Neural crest cell (in vitro differentiated cells): ENCODE data around the gene GFER. TPM values are rescaled to one million over a fixed set of nuclear protein-coding genes. Genes with fewer than 3 reads are reported as not detected.

Experiments
- DNase-seq: peaks from one replicate; pipeline ENCODE4 v3.0.0; 2021; ENCODE audit warnings: low read depth, mixed read lengths, low spot score
- H3K27ac Mint-ChIP-seq: one replicate; pipeline ENCODE4 v1.8.0; 2021; ENCODE audit warnings: mild to moderate bottlenecking, mixed read lengths; ENCODE audit not compliant: unreplicated experiment
- H3K27me3 Mint-ChIP-seq: 2 replicates; pipeline ENCODE4 v1.8.0; 2021; ENCODE audit warnings: low read depth, mild to moderate bottlenecking, mixed read lengths
- H3K36me3 Mint-ChIP-seq: 2 replicates; pipeline ENCODE4 v1.8.0; 2021; ENCODE audit warnings: low read depth, mild to moderate bottlenecking, mixed read lengths
- H3K4me1 Mint-ChIP-seq: 2 replicates; pipeline ENCODE4 v1.8.0; 2021; ENCODE audit warnings: mixed read lengths
- H3K4me3 Mint-ChIP-seq: one replicate; pipeline ENCODE4 v1.8.0; 2021; ENCODE audit warnings: mild to moderate bottlenecking, mixed read lengths
- H3K9me3 Mint-ChIP-seq: 2 replicates; pipeline ENCODE4 v1.8.0; 2021; ENCODE audit warnings: mixed read lengths
- CTCF ChIP-seq: fragments of 200-600 bp; sonication (generic); conservative IDR thresholded peaks from 2 replicates; pipeline ENCODE4 v1.5.0; 2021; ENCODE audit warnings: antibody characterized with exemption, mild to moderate bottlenecking
- total RNA-seq: library from RNA; stranded (reverse); gene quantifications from 2 replicates; pipeline ENCODE4 v1.2.1, GENCODE V29; 2021

GFER gene
- total RNA-seq, 1 donor from 2014 or later, result 42.5 TPM

DNA sequence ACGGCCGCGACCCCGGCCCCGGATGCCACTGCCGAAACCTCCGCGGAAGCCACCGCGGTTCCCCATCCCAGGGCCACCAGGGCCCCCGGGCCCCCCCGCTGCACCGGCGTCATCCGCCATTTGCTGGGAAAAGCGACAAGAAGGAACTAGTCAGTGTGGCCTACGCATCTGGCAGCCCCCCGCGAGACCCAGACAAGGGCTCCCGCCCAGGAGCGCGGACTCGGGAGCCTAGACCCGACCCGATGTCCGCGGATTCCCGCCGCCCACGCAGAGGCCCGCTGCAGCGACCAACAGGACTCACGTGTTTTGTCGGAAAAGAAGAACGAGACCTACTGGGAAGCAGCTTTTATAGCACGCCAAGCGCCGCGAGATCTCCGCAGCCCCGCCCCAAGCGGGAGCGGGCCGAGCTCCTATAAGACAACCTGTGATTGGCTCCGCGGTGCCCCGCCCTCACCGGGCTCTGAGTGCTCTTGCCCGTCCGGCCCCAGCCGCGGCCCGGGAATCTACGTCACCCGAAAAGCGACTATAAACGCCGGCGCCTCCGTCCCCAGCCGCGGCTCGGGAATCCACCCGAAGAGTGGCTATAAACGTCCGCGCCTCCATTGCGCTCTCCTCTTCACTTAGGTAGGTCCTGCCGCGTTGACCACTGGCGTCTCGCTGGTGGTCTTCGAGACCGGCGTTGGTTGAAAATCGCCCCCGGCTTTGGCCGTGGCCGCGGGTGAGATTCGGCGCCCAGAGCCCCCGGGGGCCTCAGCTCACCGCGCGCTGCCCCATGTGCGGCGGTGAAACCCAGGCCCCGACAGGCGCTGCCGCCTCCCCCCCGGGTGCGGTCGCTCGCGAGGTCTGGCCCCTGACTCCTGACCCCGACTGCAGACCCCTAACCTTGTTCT, 19.2 kb upstream of the GFER start, which contains the start of gene RPS2:
TSS of gene RPS2 (minus strand) at position 321 of the 890 bp plus-strand sequence. CDS start at position 120, 201 bp downstream.
- Mint-ChIP-seq H3K27ac (peak within 1 kb of the TSS; percentile 99), H3K4me3 (peak within 1 kb of the TSS; percentile 92), H3K27me3 (peaks cover 15% of the 10 kb centered on the region), H3K4me1 (peaks cover 44% of the 10 kb centered on the region), H3K9me3 (no peaks in the 10 kb centered on the region), H3K36me3 (peaks cover 29% of the 10 kb centered on the region)
- DNase-seq, result peak; percentile 97
- no peak for TF ChIP-seq CTCF

- no peak for TF ChIP-seq CTCF
- DNase-seq, result no peak
- Mint-ChIP-seq H3K4me1 (peaks cover 38% of the 10 kb centered on the region), H3K27me3 (peaks cover 13% of the 10 kb centered on the region), H3K27ac (peak overlapping the region; percentile 97), H3K36me3 (peaks cover 29% of the 10 kb centered on the region), H3K9me3 (no peaks in the 10 kb centered on the region), H3K4me3 (peak overlapping the region; percentile 92)
Measured at GRCh38 chr16:1965396-1966001, 18.5 kb upstream of the GFER start.

DNA sequence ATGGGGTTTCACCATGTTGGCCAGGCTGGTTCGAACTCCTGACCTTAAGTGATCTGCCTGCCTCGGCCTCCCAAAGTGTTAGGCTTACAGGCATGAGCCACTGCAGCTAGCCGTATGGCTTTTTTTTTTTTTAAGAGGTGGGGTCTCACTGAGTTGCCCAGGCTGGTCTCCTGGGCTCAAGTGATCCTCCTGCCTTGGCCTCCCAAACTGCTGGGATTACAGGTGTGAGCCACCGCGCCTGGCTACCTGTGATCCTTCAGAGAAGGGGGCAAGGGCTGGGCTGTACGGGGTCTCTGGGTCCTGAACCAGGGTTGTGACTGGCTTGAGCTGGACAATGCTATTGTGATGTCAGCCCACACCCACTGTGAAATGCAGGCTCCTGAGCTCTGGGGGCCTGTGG, 17.5 kb upstream of the GFER start, which contains the start of gene RNF151:
TSS of gene RNF151 (plus strand) at position 397 of the 400 bp plus-strand sequence. CDS start 26 bp downstream, outside the sequence.
- DNase-seq, result no peak
- no peaks in the 10 kb centered on the region for H3K9me3 Mint-ChIP-seq
- H3K36me3 Mint-ChIP-seq, result peaks cover 24% of the 10 kb centered on the region
- peaks cover 5% of the 10 kb centered on the region for H3K27me3 Mint-ChIP-seq
- peak within 1 kb of the TSS; percentile 92 for H3K4me3 Mint-ChIP-seq
- TF ChIP-seq CTCF, result no peak
- no peak within 1 kb of the TSS for H3K27ac Mint-ChIP-seq
- peaks cover 34% of the 10 kb centered on the region for H3K4me1 Mint-ChIP-seq

DNA sequence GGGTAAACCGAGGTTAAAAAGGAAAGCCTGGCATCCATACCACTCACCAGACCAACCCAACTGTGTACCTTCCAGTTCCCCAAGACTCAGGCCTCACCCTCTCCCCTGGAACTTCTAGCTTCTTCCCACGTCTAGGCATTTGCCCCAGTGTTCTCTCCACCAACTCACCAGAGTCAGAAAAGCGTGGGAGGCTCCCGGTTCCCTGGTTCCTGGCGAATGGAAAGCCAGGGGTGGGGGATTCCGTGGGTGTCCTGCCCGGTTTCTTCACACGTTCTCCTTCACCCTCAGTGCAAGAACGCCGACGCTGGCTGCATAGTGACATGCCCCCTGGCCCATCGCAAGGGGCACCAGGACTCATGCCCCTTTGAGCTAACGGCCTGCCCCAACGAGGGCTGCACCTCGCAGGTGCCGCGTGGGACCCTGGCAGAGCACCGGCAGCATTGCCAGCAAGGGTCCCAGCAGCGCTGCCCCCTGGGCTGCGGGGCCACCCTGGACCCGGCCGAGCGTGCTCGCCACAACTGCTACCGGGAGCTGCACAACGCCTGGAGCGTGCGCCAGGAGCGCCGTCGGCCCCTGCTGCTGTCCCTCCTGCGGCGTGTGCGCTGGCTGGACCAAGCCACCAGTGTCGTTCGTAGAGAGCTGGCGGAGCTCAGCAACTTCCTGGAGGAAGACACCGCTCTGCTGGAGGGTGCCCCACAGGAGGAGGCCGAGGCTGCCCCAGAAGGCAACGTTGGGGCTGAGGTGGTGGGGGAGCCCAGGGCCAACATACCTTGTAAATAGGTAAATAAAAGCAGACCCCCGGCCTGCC, 15.6 kb upstream of the GFER start:
- DNase-seq, result no peak
- TF ChIP-seq CTCF, result no peak

GRCh38 chr16:1971796-1972489, 12.1 kb upstream of the GFER start, which contains the start of gene TBL3:
TBL3 (plus strand) TSS chr16:1972053; CDS start chr16:1972165, 112 bp downstream.
- Mint-ChIP-seq H3K4me3 (peak within 1 kb of the TSS; percentile 97), H3K27ac (peak within 1 kb of the TSS; percentile 97), H3K9me3 (no peaks in the 10 kb centered on the region), H3K36me3 (no peaks in the 10 kb centered on the region), H3K27me3 (peaks cover 5% of the 10 kb centered on the region), H3K4me1 (peaks cover 18% of the 10 kb centered on the region)
- DNase-seq, result peak; percentile 89
- no peak for TF ChIP-seq CTCF

More for the DNA sequence above, 15.6 kb upstream of the GFER start:
- Mint-ChIP-seq H3K4me1 (peaks cover 32% of the 10 kb centered on the region), H3K9me3 (no peaks in the 10 kb centered on the region), H3K27me3 (peaks cover 10% of the 10 kb centered on the region), H3K4me3 (peak overlapping the region; percentile 79), H3K27ac (no peak overlapping the region), H3K36me3 (peaks cover 13% of the 10 kb centered on the region)
